K562 (cell line): ENCODE results near the gene SH3TC1. TPM values are rescaled to one million over a fixed set of nuclear protein-coding genes. Genes with fewer than 3 reads are reported as not detected.

Experiments used
- ATAC-seq: fragments of 200-7000 bp; cut with Tn5 transposase; 3 replicates; pipeline ENCODE4 v1.9.1; 2020; ENCODE audit warnings: moderate library complexity
- BruUV-seq: library from RNA; stranded (reverse); fragments of 400-500 nt; replicated peaks from 2 replicates; lab custom pipeline; 2021; lab: Mats Ljungman, UMichigan
- CTCF ChIA-PET: fragments of 300-600 bp; formaldehyde crosslinking; extraction: SDS; loops from one replicate; lab custom pipeline; 2021; ENCODE audit warnings: low intra/inter-chr PET ratio; lab: Yijun Ruan, JAX
- POLR2A ChIA-PET: fragments of 300-600, 350-650 bp; sonication (Branson Sonifier 250); formaldehyde crosslinking; extraction: SDS; loops from one replicate; lab custom pipeline; 2021; ENCODE audit warnings: antibody characterized with exemption, inconsistent platforms; lab: Yijun Ruan, JAX
- DNase-seq, 4 experiments: peaks; one replicate each; pipeline versions ENCODE4 v3.0.0 to v3.0.0-alpha.2; 2011 to 2018; ENCODE audit warnings: low spot score in 3 of 4, mixed read lengths in 3 of 4; ENCODE audit errors: extremely low read depth in 1 of 4
- FAIRE-seq: peaks from 2 replicates; lab custom pipeline; 2011; peaks lifted over from hg19 to GRCh38; lab: Jason Lieb, UNC
- H2AFZ ChIP-seq: 2 replicates; pipeline ENCODE4 v1.6.0; 2011; ENCODE audit warnings: low read depth, low read length, control low read depth, inconsistent platforms
- H3K27ac ChIP-seq: fragments of 200-600 bp; 3 replicates; pipeline ENCODE4 v1.8.0; 2011; ENCODE audit warnings: low read depth, mild to moderate bottlenecking, control low read depth, inconsistent platforms, low read length, moderate library complexity, mixed read lengths; ENCODE audit errors: extremely low read depth
- H3K27me3 ChIP-seq, 2 experiments: fragments of 300-600 bp in 1 of 2; 2 replicates in 1 of 2; 3 replicates in 1 of 2; pipeline versions ENCODE4 v1.6.0 to v1.8.0; 2011; ENCODE audit warnings: inconsistent platforms in 2 of 2, low read length in 2 of 2, mild to moderate bottlenecking in 1 of 2, mixed read lengths in 1 of 2, moderate library complexity in 1 of 2; ENCODE audit not compliant: control insufficient read depth in 2 of 2, insufficient read depth in 2 of 2
- H3K36me3 ChIP-seq: fragments of 300-600 bp; 3 replicates; pipeline ENCODE4 v1.8.0; 2011; ENCODE audit warnings: mild to moderate bottlenecking, low read length, inconsistent platforms; ENCODE audit not compliant: control insufficient read depth, insufficient read depth
- H3K4me1 ChIP-seq, 2 experiments: fragments of 200-600 bp in 1 of 2; replicated peaks in 1 of 2; 2 replicates in 1 of 2; 3 replicates in 1 of 2; pipeline versions ENCODE4 v1.5.1 to v1.8.0; 2011; ENCODE audit warnings: inconsistent platforms in 2 of 2, low read length in 2 of 2, mild to moderate bottlenecking in 1 of 2, mixed read lengths in 1 of 2, moderate library complexity in 1 of 2; ENCODE audit not compliant: control insufficient read depth in 2 of 2, insufficient read depth in 2 of 2
- H3K4me2 ChIP-seq: 2 replicates; pipeline ENCODE4 v1.6.1; 2011; ENCODE audit warnings: low read length, control low read depth, inconsistent platforms, mixed read lengths; ENCODE audit not compliant: insufficient read depth
- H3K4me3 ChIP-seq: fragments of 200-600 bp; sonication (generic), shearing (Covaris generic); 2 replicates; pipeline ENCODE4 v1.5.1; 2016; ENCODE audit warnings: control low read depth, inconsistent platforms
- H3K79me2 ChIP-seq: fragments of 200-600 bp; 3 replicates; pipeline ENCODE4 v1.8.0; 2011; ENCODE audit warnings: low read length, inconsistent platforms; ENCODE audit not compliant: control insufficient read depth, insufficient read depth
- H3K9ac ChIP-seq, 2 experiments: 2 replicates each; pipeline versions ENCODE4 v1.6.0 to v1.6.1; 2011; ENCODE audit warnings: low read depth in 2 of 2, low read length in 2 of 2, control low read depth in 1 of 2, inconsistent platforms in 1 of 2, mild to moderate bottlenecking in 1 of 2, mixed read lengths in 1 of 2; ENCODE audit not compliant: insufficient read depth in 1 of 2
- H3K9me1 ChIP-seq: one replicate; pipeline ENCODE4 v1.6.0; 2011; ENCODE audit warnings: inconsistent platforms, mild to moderate bottlenecking, low read length, moderate library complexity; ENCODE audit not compliant: control insufficient read depth, insufficient read depth
- H3K9me3 ChIP-seq: replicated peaks from 2 replicates; pipeline ENCODE4 v1.5.1; 2011; ENCODE audit warnings: low read depth, low read length, inconsistent platforms; ENCODE audit not compliant: control insufficient read depth, insufficient read depth
- H4K20me1 ChIP-seq: replicated peaks from 2 replicates; pipeline ENCODE4 v1.6.1; 2011; ENCODE audit warnings: low read length, inconsistent platforms, mixed read lengths; ENCODE audit not compliant: control insufficient read depth, insufficient read depth
- BRF1 ChIP-seq: IDR thresholded peaks from 3 replicates; pipeline ENCODE4 v1.6.1; 2011; ENCODE audit warnings: borderline replicate concordance, mild to moderate bottlenecking; ENCODE audit not compliant: insufficient read length; ENCODE audit errors: extremely low read depth
- GATA2 ChIP-seq: sonication (generic); formaldehyde crosslinking; IDR thresholded peaks from 2 replicates; pipeline ENCODE4 v1.4.0; 2020; ENCODE audit warnings: mild to moderate bottlenecking, missing genetic modification reagents
- HNRNPH1 ChIP-seq: fragments of 200-400 bp; formaldehyde crosslinking; optimal IDR thresholded peaks from 2 replicates; pipeline ENCODE3; 2017; ENCODE audit warnings: low read depth, mild to moderate bottlenecking, low read length, moderate library complexity
- LARP7 ChIP-seq: fragments of 450-650 bp; IDR thresholded peaks from 2 replicates; pipeline ENCODE4 v1.6.1; 2016
- MCM5 ChIP-seq: fragments of 450-650 bp; IDR thresholded peaks from 2 replicates; pipeline ENCODE4 v1.6.1; 2016; ENCODE audit warnings: low read depth
- MEF2D ChIP-seq: conservative IDR thresholded peaks from 2 replicates; pipeline ENCODE4 v1.6.1; 2016; ENCODE audit warnings: low read depth, missing genetic modification characterization, missing compliant biosample characterization
- NBN ChIP-seq: fragments of 450-650 bp; IDR thresholded peaks from 2 replicates; pipeline ENCODE4 v1.6.1; 2016; ENCODE audit warnings: low read depth, mild to moderate bottlenecking
- RBM17 ChIP-seq: fragments of 200-400 bp; formaldehyde crosslinking; IDR thresholded peaks from 2 replicates; pipeline ENCODE4 v1.6.1; 2017; ENCODE audit warnings: low read depth, mild to moderate bottlenecking, low read length, borderline replicate concordance
- SAFB ChIP-seq: fragments of 200-400 bp; formaldehyde crosslinking; IDR thresholded peaks from 2 replicates; pipeline ENCODE4 v1.6.1; 2017; ENCODE audit warnings: low read depth, low read length, borderline replicate concordance
- TFAM ChIP-seq: fragments of 250-450 bp; sonication (Bioruptor Pico); conservative IDR thresholded peaks from 2 replicates; pipeline ENCODE4 v1.5.0; 2021; ENCODE audit warnings: mild to moderate bottlenecking, moderate library complexity
- TGIF2 ChIP-seq: sonication (generic); formaldehyde crosslinking; IDR thresholded peaks from 2 replicates; pipeline ENCODE4 v1.8.1; 2022; ENCODE audit warnings: mild to moderate bottlenecking, missing genetic modification reagents, moderate library complexity
- ZNF41 ChIP-seq: fragments of 250-450 bp; sonication (Bioruptor Pico); conservative IDR thresholded peaks from 2 replicates; pipeline ENCODE4 v1.4.0; 2020; ENCODE audit warnings: mild to moderate bottlenecking
- ZNF511 ChIP-seq: sonication (generic); formaldehyde crosslinking; IDR thresholded peaks from 2 replicates; pipeline ENCODE4 v1.8.0; 2022; ENCODE audit warnings: mild to moderate bottlenecking, missing genetic modification reagents
- WGBS: fragments of 100-300 bp; shearing (Covaris generic); methylation state at CpG from one replicate; pipeline ENCODE4 v1.1.6; 2016; ENCODE audit warnings: low coverage, mixed read lengths; ENCODE audit not compliant: insufficient coverage; ENCODE audit errors: missing lambda C conversion rate; 5-methylcytosine and 5-hydroxymethylcytosine counted together
- in situ Hi-C: fragments of 300-500 bp; cut with MboI; formaldehyde crosslinking; loops from 4 replicates; pipeline ENCODE4 v1.15.0; 2018; ENCODE audit warnings: inconsistent platforms, mixed read lengths
- intact Hi-C: fragments of 100-400 bp; cut with micrococcal nuclease; formaldehyde crosslinking; loops from 2 replicates; pipeline ENCODE4 v1.14.2; 2022
- polyA plus RNA-seq, 8 experiments: library from polyadenylated mRNA; depleted of rRNA in 4 of 8; stranded (reverse) in 5 of 8; unstranded in 3 of 8; fragments of >200 nt; fragmentation: Nextera tagmentation in 2 of 8; fragmentation: Illumina TruSeq in 1 of 8; extraction: Ambion mirVana in 2 of 8; extraction: Trizol in 1 of 8; gene quantifications; 2 replicates each; pipeline versions ENCODE4 v1.2.1 to v1.2.3, GENCODE V29; 2011 to 2014; ENCODE audit warnings: inconsistent platforms in 1 of 8, missing spikeins in 1 of 8
- total RNA-seq, 7 experiments: library from RNA; depleted of rRNA in 6 of 7; stranded (reverse); fragments of >200 nt in 6 of 7; fragmentation: Illumina TruSeq in 2 of 7; extraction: Trizol in 2 of 7; gene quantifications; 2 replicates each; pipeline versions ENCODE4 v1.2.1 to v1.2.3, GENCODE V29; 2011 to 2021; ENCODE audit warnings: low replicate concordance in 1 of 7
- TF ChIP-seq, protein P1 (sequence below), 2 experiments: fragments of 450-650 bp; IDR thresholded peaks; 2 replicates each; pipeline ENCODE4 v1.6.1; 2016
- TF ChIP-seq, protein P2 (sequence below): sonication (generic); formaldehyde crosslinking; IDR thresholded peaks from 2 replicates; pipeline ENCODE4 v1.8.0; 2022; ENCODE audit warnings: mild to moderate bottlenecking, low read depth, missing genetic modification reagents

The SH3TC1 gene
- total and polyA plus RNA-seq, 9 of the 15 experiments (the other 6 are each of a cell fraction or from before 2014, with no cell fraction given): 0.04 to 2.1 (median 0.48) TPM; not detected in 1

- Histone ChIP-seq H3K4me2 (no peak overlapping the region), H3K4me1 (peaks cover 0 to 5% of the 10 kb centered on the region in 2 experiments; a peak in 1 of 5 replicates), H3K79me2 (no peaks in the 10 kb centered on the region), H3K9me1 (no peaks in the 10 kb centered on the region), H3K4me3 (no peak overlapping the region), H3K27ac (no peak overlapping the region), H3K9me3 (no peaks in the 10 kb centered on the region), H3K27me3 (peaks cover 17 to 72% of the 10 kb centered on the region in 2 experiments; a peak in 4 of 5 replicates), H3K9ac (no peak overlapping the region), H4K20me1 (peaks cover 27% of the 10 kb centered on the region; the same call in 1 of the 2 replicates), H2AFZ (no peak overlapping the region), H3K36me3 (no peaks in the 10 kb centered on the region)
- TF ChIP-seq BRF1 (no peak), ZNF511 (CRISPR knock-in tag) (no peak), MEF2D (tag) (no peak), GATA2 (CRISPR knock-in tag) (no peak), HNRNPH1 (no peak), TGIF2 (CRISPR knock-in tag) (no peak), TFAM (CRISPR knock-in tag) (no peak), NBN (no peak), MCM5 (no peak), LARP7 (no peak), ZNF41 (CRISPR knock-in tag) (no peak), RBM17 (no peak), SAFB (no peak)
- TF ChIP-seq, protein P1, sequence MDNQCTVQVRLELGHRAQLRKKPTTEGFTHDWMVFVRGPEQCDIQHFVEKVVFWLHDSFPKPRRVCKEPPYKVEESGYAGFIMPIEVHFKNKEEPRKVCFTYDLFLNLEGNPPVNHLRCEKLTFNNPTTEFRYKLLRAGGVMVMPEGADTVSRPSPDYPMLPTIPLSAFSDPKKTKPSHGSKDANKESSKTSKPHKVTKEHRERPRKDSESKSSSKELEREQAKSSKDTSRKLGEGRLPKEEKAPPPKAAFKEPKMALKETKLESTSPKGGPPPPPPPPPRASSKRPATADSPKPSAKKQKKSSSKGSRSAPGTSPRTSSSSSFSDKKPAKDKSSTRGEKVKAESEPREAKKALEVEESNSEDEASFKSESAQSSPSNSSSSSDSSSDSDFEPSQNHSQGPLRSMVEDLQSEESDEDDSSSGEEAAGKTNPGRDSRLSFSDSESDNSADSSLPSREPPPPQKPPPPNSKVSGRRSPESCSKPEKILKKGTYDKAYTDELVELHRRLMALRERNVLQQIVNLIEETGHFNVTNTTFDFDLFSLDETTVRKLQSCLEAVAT (IDR thresholded peaks at IDR 0.05): no peak
- TF ChIP-seq, protein P2, sequence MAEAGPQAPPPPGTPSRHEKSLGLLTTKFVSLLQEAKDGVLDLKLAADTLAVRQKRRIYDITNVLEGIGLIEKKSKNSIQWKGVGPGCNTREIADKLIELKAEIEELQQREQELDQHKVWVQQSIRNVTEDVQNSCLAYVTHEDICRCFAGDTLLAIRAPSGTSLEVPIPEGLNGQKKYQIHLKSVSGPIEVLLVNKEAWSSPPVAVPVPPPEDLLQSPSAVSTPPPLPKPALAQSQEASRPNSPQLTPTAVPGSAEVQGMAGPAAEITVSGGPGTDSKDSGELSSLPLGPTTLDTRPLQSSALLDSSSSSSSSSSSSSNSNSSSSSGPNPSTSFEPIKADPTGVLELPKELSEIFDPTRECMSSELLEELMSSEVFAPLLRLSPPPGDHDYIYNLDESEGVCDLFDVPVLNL (CRISPR knock-in tag): no peak
- ChIA-PET POLR2A (interaction anchor here (0.7 kb wide), 2 partner anchors 27 to 1234 kb away, joined by 3 read pairs; no protein-coding TSS in a partner anchor), CTCF (no interaction called here)
- WGBS: 1% methylated on average over 11 of the region's 15 CpGs
- no TSS peak for BruUV-seq
- no peak for FAIRE-seq
- no peak for DNase-seq
- in situ Hi-C loops (no loop called here), intact Hi-C loops (no loop called here)
- ATAC-seq: no peak
These were observed 47.9 kb upstream of the SH3TC1 start for GRCh38 chr4:8151165-8151650.
